GM12878 (cell line): ENCODE measurements around the gene DDIT3. TPM values are rescaled to one million over a fixed set of nuclear protein-coding genes. Genes with fewer than 3 reads are reported as not detected.

Source experiments
- ATAC-seq: fragments of 200-7000 bp; cut with Tn5 transposase; 3 replicates; pipeline ENCODE4 v1.9.1; 2020; ENCODE audit warnings: mild to moderate bottlenecking, moderate library complexity
- BruUV-seq: library from RNA; stranded (reverse); fragments of 400-500 nt; replicated peaks from 2 replicates; lab custom pipeline; 2021; lab: Mats Ljungman, UMichigan
- CTCF ChIA-PET: fragments of 300-600 bp; sonication (Branson Sonifier 250); formaldehyde crosslinking; extraction: SDS; loops from one replicate; lab custom pipeline; 2021; ENCODE audit warnings: inconsistent platforms; lab: Yijun Ruan, JAX
- POLR2A ChIA-PET: fragments of 350-600 bp; formaldehyde crosslinking; extraction: SDS; loops from one replicate; lab custom pipeline; 2021; ENCODE audit warnings: inconsistent platforms; lab: Charles Lee
- RAD21 ChIA-PET: fragments of 300-600 bp; sonication (Branson Sonifier 250); formaldehyde crosslinking; loops from one replicate; lab custom pipeline; 2023; ENCODE audit warnings: antibody characterized with exemption; ENCODE audit not compliant: unreplicated experiment; lab: Charles Lee
- SMC1A ChIA-PET: fragments of 300-600 bp; sonication (Branson Sonifier 250); formaldehyde crosslinking; loops from one replicate; lab custom pipeline; 2023; ENCODE audit not compliant: unreplicated experiment, uncharacterized antibody; lab: Charles Lee
- DNase-seq: peaks from one replicate; pipeline ENCODE4 v3.0.0-alpha.2; 2011; ENCODE audit warnings: low read depth, low spot score
- FAIRE-seq: peaks from 3 replicates; lab custom pipeline; 2011; peaks lifted over from hg19 to GRCh38; lab: Jason Lieb, UNC
- H2AFZ ChIP-seq: 2 replicates; pipeline ENCODE4 v1.6.0; 2011; ENCODE audit warnings: low read depth, low read length, control low read depth; ENCODE audit not compliant: control insufficient read depth
- H3K27ac ChIP-seq: 2 replicates; pipeline ENCODE4 v1.5.1; 2011; ENCODE audit warnings: control low read depth; ENCODE audit not compliant: control insufficient read depth, insufficient read depth
- H3K27me3 ChIP-seq, 2 experiments: replicated peaks in 1 of 2; 2 replicates each; pipeline versions ENCODE4 v1.6.0 to v1.6.1; 2011; ENCODE audit warnings: low read length in 1 of 2; ENCODE audit not compliant: control insufficient read depth in 2 of 2, insufficient read depth in 2 of 2
- H3K36me3 ChIP-seq, 2 experiments: 2 replicates each; pipeline ENCODE4 v1.5.1; 2011; ENCODE audit warnings: low read length in 1 of 2; ENCODE audit not compliant: control insufficient read depth in 2 of 2, insufficient read depth in 2 of 2
- H3K4me1 ChIP-seq: 2 replicates; pipeline ENCODE4 v1.6.1; 2011; ENCODE audit warnings: mild to moderate bottlenecking, low read length, moderate library complexity, mixed read lengths; ENCODE audit not compliant: control insufficient read depth, insufficient read depth
- H3K4me2 ChIP-seq: 2 replicates; pipeline ENCODE4 v1.6.0; 2011; ENCODE audit warnings: control low read depth; ENCODE audit not compliant: control insufficient read depth, insufficient read depth
- H3K4me3 ChIP-seq: fragments of 200-600 bp; sonication (generic); 2 replicates; pipeline ENCODE4 v1.5.1; 2016
- H3K79me2 ChIP-seq: 2 replicates; pipeline ENCODE4 v1.6.0; 2011; ENCODE audit warnings: low read length; ENCODE audit not compliant: control insufficient read depth, insufficient read depth
- H3K9ac ChIP-seq: 2 replicates; pipeline ENCODE4 v1.8.0; 2011; ENCODE audit warnings: low read length, control low read depth, mixed read lengths; ENCODE audit not compliant: control insufficient read depth, insufficient read depth
- H3K9me3 ChIP-seq: replicated peaks from 3 replicates; pipeline ENCODE4 v1.5.1; 2011; ENCODE audit warnings: mild to moderate bottlenecking, low read length; ENCODE audit not compliant: control insufficient read depth, insufficient read depth
- H4K20me1 ChIP-seq: 2 replicates; pipeline ENCODE4 v1.6.0; 2011; ENCODE audit not compliant: control insufficient read depth, insufficient read depth
- BCL3 ChIP-seq: IDR thresholded peaks from 2 replicates; pipeline ENCODE4 v1.6.1; 2011; ENCODE audit warnings: borderline replicate concordance, low read depth, mild to moderate bottlenecking, moderate library complexity, low read length; ENCODE audit not compliant: insufficient read depth, poor library complexity, severe bottlenecking
- CREB1 ChIP-seq: IDR thresholded peaks from 2 replicates; pipeline ENCODE4 v1.6.1; 2012; ENCODE audit warnings: low read depth, mild to moderate bottlenecking, inconsistent platforms
- E2F8 ChIP-seq: fragments of 450-650 bp; IDR thresholded peaks from 2 replicates; pipeline ENCODE4 v1.6.1; 2018; ENCODE audit warnings: mild to moderate bottlenecking, low read depth, moderate library complexity; ENCODE audit not compliant: partially characterized antibody
- GATAD2B ChIP-seq: fragments of 450-650 bp; conservative IDR thresholded peaks from 2 replicates; pipeline ENCODE4 v1.6.1; 2017; ENCODE audit warnings: low read depth, mild to moderate bottlenecking, moderate library complexity
- PAX8 ChIP-seq: fragments of 450-650 bp; IDR thresholded peaks from 2 replicates; pipeline ENCODE4 v1.6.1; 2017; ENCODE audit warnings: mild to moderate bottlenecking, moderate library complexity
- POLR2AphosphoS5 ChIP-seq: IDR thresholded peaks from 2 replicates; pipeline ENCODE4 v1.6.1; 2011; ENCODE audit warnings: mild to moderate bottlenecking, low read length, inconsistent platforms
- PRDM15 ChIP-seq: fragments of 450-650 bp; formaldehyde crosslinking; IDR thresholded peaks from 2 replicates; pipeline ENCODE4 v1.4.0; 2020; ENCODE audit warnings: mild to moderate bottlenecking, moderate library complexity
- USF2 ChIP-seq: IDR thresholded peaks from 2 replicates; pipeline ENCODE4 v1.6.1; 2011; ENCODE audit warnings: low read depth, low read length, improper control_type of control experiment, borderline replicate concordance
- ZNF687 ChIP-seq: fragments of 450-650 bp; IDR thresholded peaks from 2 replicates; pipeline ENCODE4 v1.6.1; 2017; ENCODE audit warnings: mild to moderate bottlenecking, moderate library complexity
- WGBS: methylation state at CpG from one replicate; pipeline ENCODE4 v1.1.6; 2016; ENCODE audit warnings: low lambda C conversion rate; ENCODE audit not compliant: insufficient replicate concordance, insufficient coverage; ENCODE audit errors: missing lambda C conversion rate; 5-methylcytosine and 5-hydroxymethylcytosine counted together
- in situ Hi-C: fragments of 300-500 bp; cut with MboI; formaldehyde crosslinking; loops from 9 replicates; pipeline ENCODE4 v1.14.3; 2018; ENCODE audit warnings: mixed read lengths
- intact Hi-C: fragments of 100-400 bp; cut with micrococcal nuclease; formaldehyde crosslinking; loops from one replicate; pipeline ENCODE4 v1.14.2; 2022; ENCODE audit not compliant: unreplicated experiment
- polyA plus RNA-seq, 11 experiments: library from polyadenylated mRNA; depleted of rRNA in 4 of 11; unstranded in 6 of 11; stranded (reverse) in 5 of 11; fragments of >200 nt; fragmentation: Nextera tagmentation in 4 of 11; fragmentation: Illumina TruSeq in 1 of 11; extraction: Ambion mirVana in 4 of 11; extraction: Trizol in 1 of 11; gene quantifications; 1 replicate in 1 of 11; 2 replicates in 10 of 11; pipeline versions ENCODE4 v1.2.1 to v1.2.3, GENCODE V29; 2011 to 2016; ENCODE audit warnings: inconsistent platforms in 2 of 11, missing spikeins in 2 of 11, low read depth in 1 of 11
- total RNA-seq, 4 experiments: library from RNA; depleted of rRNA in 3 of 4; stranded (reverse); fragments of >200 nt in 3 of 4; fragmentation: Illumina TruSeq in 1 of 4; extraction: Trizol in 1 of 4; gene quantifications; 2 replicates each; pipeline versions ENCODE4 v1.2.1 to v1.2.3, GENCODE V29; 2013 to 2021

The DDIT3 gene
- total and polyA plus RNA-seq, 10 of the 15 experiments (the other 5 are each of a cell fraction or from before 2014, with no cell fraction given), result 9.2 to 28.9 (median 15.5) TPM

GRCh38 chr12:57558864-57559263, 38.5 kb upstream of the DDIT3 start:
- Histone ChIP-seq H3K4me2 (no peak overlapping the region), H3K4me3 (no peak overlapping the region), H3K4me1 (no peaks in the 10 kb centered on the region), H3K9me3 (no peaks in the 10 kb centered on the region), H3K27ac (no peak overlapping the region), H3K27me3 (0 out of 4 replicates have a peak, but pooled peaks cover 0 to 1% of the 10 kb centered on the region in 2 experiments), H3K79me2 (no peaks in the 10 kb centered on the region), H2AFZ (no peak overlapping the region), H3K9ac (no peak overlapping the region), H3K36me3 (no peaks in the 10 kb centered on the region), H4K20me1 (no peaks in the 10 kb centered on the region)
- intact Hi-C loops (loop anchor here (1.0 kb wide), 1 partner anchor 7 kb away; no protein-coding TSS in a partner anchor), in situ Hi-C loops (no loop called here)
- ChIA-PET CTCF (interaction anchor here (0.8 to 4.3 kb wide), 2 partner anchors 24 to 157 kb away, joined by 4 to 19 read pairs; no protein-coding TSS in a partner anchor), RAD21 (no interaction called here), POLR2A (no interaction called here), SMC1A (no interaction called here)
- FAIRE-seq (no peak), ATAC-seq (no peak), DNase-seq (no peak)
- no TSS peak for BruUV-seq
- 40% methylated on average over 4 of the region's 4 CpGs for WGBS
- no peak for TF ChIP-seq CREB1
- no peak for TF ChIP-seq PRDM15 (CRISPR knock-in tag)
- no peak for TF ChIP-seq POLR2AphosphoS5
- no peak for TF ChIP-seq BCL3
- TF ChIP-seq USF2, result no peak
- no peak for TF ChIP-seq PAX8
- TF ChIP-seq GATAD2B, result no peak
- TF ChIP-seq E2F8, result no peak
- no peak for TF ChIP-seq ZNF687
